ENCODE data around the gene SCP2. TPM values are rescaled to one million over a fixed set of nuclear protein-coding genes. Genes with fewer than 3 reads are reported as not detected.
A peak's percentile ranks its signal among the peaks of the same experiment; 100 is the strongest.

The SCP2 gene
- total RNA-seq, 2 donors from 2014 or later: 69.3 to 99.4 TPM

DNA sequence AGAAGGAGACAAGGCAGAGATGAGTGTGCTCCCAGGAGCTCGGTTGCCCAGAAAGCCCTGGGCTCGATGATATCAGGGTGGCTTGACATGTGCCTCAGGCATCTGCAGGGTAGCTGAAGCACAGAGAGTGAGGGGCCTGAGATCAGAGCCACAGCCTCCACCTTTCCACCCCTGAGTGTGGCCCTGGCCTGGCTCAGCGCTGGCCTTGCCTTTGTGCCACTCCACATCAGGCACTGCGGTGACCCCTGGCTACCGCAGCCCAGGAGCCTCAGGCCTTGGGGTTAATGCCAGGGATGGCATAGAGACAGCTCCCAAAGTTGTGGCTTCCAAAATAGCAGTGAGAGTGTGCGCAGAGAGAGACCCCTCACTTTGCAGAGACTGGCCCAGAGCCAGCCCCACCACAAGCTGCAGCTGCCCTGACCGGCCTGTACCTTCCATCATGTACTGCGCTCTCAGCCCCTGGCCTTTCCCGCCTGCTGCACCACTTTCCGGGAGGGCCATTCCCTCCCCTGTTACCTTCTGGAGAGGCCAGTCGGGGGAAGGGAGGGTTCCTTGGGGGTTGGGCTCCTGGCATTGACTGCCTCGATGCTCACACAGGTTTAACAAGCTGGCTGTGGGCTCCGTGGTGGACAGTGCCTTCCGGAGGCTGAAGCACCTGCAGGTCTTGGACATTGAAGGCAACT is 154.4 kb downstream of the SCP2 start:
- Histone ChIP-seq H3K27me3 (ENCODE audit: control insufficient read depth, insufficient read depth, low read length, poor library complexity, severe bottlenecking) (no peaks in the 10 kb centered on the region), H3K36me3 (ENCODE audit: control insufficient read depth, insufficient read depth, low read length) (no peaks in the 10 kb centered on the region), H3K27ac (ENCODE audit: low read depth, low read length) (no peak overlapping the region), H3K4me1 (ENCODE audit: control insufficient read depth, insufficient read depth, low read length) (peaks cover 4% of the 10 kb centered on the region), H3K9me3 (ENCODE audit: control insufficient read depth, low read length) (no peaks in the 10 kb centered on the region), H3K9ac (ENCODE audit: extremely low read depth, low read length, poor library complexity, severe bottlenecking) (no peak overlapping the region), H3K4me3 (ENCODE audit: low read length) (no peak overlapping the region)
- Mint-ChIP-seq H3K27me3 (ENCODE audit: insufficient read depth) (peaks cover 26% of the 10 kb centered on the region), H3K9me3 (no peaks in the 10 kb centered on the region), H3K27ac (no peak overlapping the region), H3K4me3 (no peak overlapping the region), H3K4me1 (peaks cover 24% of the 10 kb centered on the region), H3K36me3 (ENCODE audit: low read depth) (no peaks in the 10 kb centered on the region)
- DNase-seq: no peak
- TF ChIP-seq, protein P1, sequence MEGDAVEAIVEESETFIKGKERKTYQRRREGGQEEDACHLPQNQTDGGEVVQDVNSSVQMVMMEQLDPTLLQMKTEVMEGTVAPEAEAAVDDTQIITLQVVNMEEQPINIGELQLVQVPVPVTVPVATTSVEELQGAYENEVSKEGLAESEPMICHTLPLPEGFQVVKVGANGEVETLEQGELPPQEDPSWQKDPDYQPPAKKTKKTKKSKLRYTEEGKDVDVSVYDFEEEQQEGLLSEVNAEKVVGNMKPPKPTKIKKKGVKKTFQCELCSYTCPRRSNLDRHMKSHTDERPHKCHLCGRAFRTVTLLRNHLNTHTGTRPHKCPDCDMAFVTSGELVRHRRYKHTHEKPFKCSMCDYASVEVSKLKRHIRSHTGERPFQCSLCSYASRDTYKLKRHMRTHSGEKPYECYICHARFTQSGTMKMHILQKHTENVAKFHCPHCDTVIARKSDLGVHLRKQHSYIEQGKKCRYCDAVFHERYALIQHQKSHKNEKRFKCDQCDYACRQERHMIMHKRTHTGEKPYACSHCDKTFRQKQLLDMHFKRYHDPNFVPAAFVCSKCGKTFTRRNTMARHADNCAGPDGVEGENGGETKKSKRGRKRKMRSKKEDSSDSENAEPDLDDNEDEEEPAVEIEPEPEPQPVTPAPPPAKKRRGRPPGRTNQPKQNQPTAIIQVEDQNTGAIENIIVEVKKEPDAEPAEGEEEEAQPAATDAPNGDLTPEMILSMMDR (conservative IDR thresholded peaks at IDR 0.05): no peak
- WGBS, 2 experiments (ENCODE audit: insufficient coverage in 1 of 2, insufficient read length in 1 of 2): 84 to 98% methylated on average over 8 to 14 of the region's 14 CpGs

GRCh38 chr1:53082826-53083455 is 155.9 kb downstream of the SCP2 start:
- 90 to 91% methylated on average over 7 to 13 of the region's 13 CpGs for WGBS, 2 experiments (ENCODE audit: insufficient coverage in 1 of 2, insufficient read length in 1 of 2)
- H3K4me1 Mint-ChIP-seq: peaks cover 26% of the 10 kb centered on the region
- Histone ChIP-seq H3K4me3 (ENCODE audit: low read length) (no peak overlapping the region), H3K27ac (ENCODE audit: low read depth, low read length) (no peak overlapping the region), H3K4me1 (ENCODE audit: control insufficient read depth, insufficient read depth, low read length) (peaks cover 4% of the 10 kb centered on the region), H3K9me3 (ENCODE audit: control insufficient read depth, low read length) (no peaks in the 10 kb centered on the region), H3K36me3 (ENCODE audit: control insufficient read depth, insufficient read depth, low read length) (no peaks in the 10 kb centered on the region), H3K9ac (ENCODE audit: extremely low read depth, low read length, poor library complexity, severe bottlenecking) (no peak overlapping the region), H3K27me3 (ENCODE audit: control insufficient read depth, insufficient read depth, low read length, poor library complexity, severe bottlenecking) (peaks cover under 1% of the 10 kb centered on the region)
- peaks cover 29% of the 10 kb centered on the region for H3K27me3 Mint-ChIP-seq (ENCODE audit: insufficient read depth)
- no peaks in the 10 kb centered on the region for H3K36me3 Mint-ChIP-seq (ENCODE audit: low read depth)
- DNase-seq: no peak
- no peak overlapping the region for H3K4me3 Mint-ChIP-seq
- H3K9me3 Mint-ChIP-seq: no peaks in the 10 kb centered on the region
- H3K27ac Mint-ChIP-seq: peak overlapping the region; percentile 7
- TF ChIP-seq, protein P1 (conservative IDR thresholded peaks at IDR 0.05): no peak

- H3K4me3 ChIP-seq (ENCODE audit: low read length): no peak overlapping the region
- H3K27ac ChIP-seq (ENCODE audit: low read depth, low read length): no peak overlapping the region
- DNase-seq: no peak
- H3K4me1 ChIP-seq (ENCODE audit: control insufficient read depth, insufficient read depth, low read length): peaks cover 4% of the 10 kb centered on the region
- H3K36me3 Mint-ChIP-seq (ENCODE audit: low read depth): no peaks in the 10 kb centered on the region
- no peaks in the 10 kb centered on the region for H3K9me3 Mint-ChIP-seq
- peaks cover 31% of the 10 kb centered on the region for H3K27me3 Mint-ChIP-seq (ENCODE audit: insufficient read depth)
- no peak overlapping the region for H3K9ac ChIP-seq (ENCODE audit: extremely low read depth, low read length, poor library complexity, severe bottlenecking)
- peak overlapping the region; percentile 7 for H3K27ac Mint-ChIP-seq
- peaks cover 30% of the 10 kb centered on the region for H3K4me1 Mint-ChIP-seq
- peaks cover 9% of the 10 kb centered on the region for H3K27me3 ChIP-seq (ENCODE audit: control insufficient read depth, insufficient read depth, low read length, poor library complexity, severe bottlenecking)
- H3K4me3 Mint-ChIP-seq: no peak overlapping the region
- no peaks in the 10 kb centered on the region for H3K36me3 ChIP-seq (ENCODE audit: control insufficient read depth, insufficient read depth, low read length)
- TF ChIP-seq, protein P1 (conservative IDR thresholded peaks at IDR 0.05): no peak
- H3K9me3 ChIP-seq (ENCODE audit: control insufficient read depth, low read length): no peaks in the 10 kb centered on the region
- WGBS, 2 experiments (ENCODE audit: insufficient coverage in 1 of 2, insufficient read length in 1 of 2): 83 to 88% methylated on average over 14 to 17 of the region's 17 CpGs
These were observed 156.8 kb downstream of the SCP2 start for GRCh38 chr1:53083636-53084588.

All from endodermal cell (in vitro differentiated cells).